Stimulated activated CD8-positive, alpha-beta memory T cell treated with anti-CD3 and anti-CD28 coated beads, Interleukin-12 subunit alpha, Interleukin-12 subunit beta, amount 100 ng/mL, for 24 hours (primary cell): ENCODE results near the gene GSG1L.

Experiments used
- DNase-seq: peaks from one replicate; pipeline ENCODE4 v3.0.0-alpha.2; 2020; ENCODE audit errors: extremely low read depth

Gene GSG1L

GRCh38 chr16:28019218-28019617 lies 44.3 kb downstream of the GSG1L start:
- no peak for DNase-seq

- no peak for DNase-seq
These were observed 48.7 kb downstream of the GSG1L start for GRCh38 chr16:28014851-28015250.

GRCh38 chr16:28013878-28014277 lies 49.6 kb downstream of the GSG1L start:
- DNase-seq = no peak

GRCh38 chr16:28013392-28013791 lies 50.1 kb downstream of the GSG1L start:
- DNase-seq = no peak

GRCh38 chr16:28011971-28012445 lies 51.5 kb downstream of the GSG1L start:
- no peak for DNase-seq

- DNase-seq = no peak
These were observed 52.3 kb downstream of the GSG1L start for GRCh38 chr16:28011223-28011622.

GRCh38 chr16:28010671-28011070 lies 52.8 kb downstream of the GSG1L start:
- DNase-seq = no peak

GRCh38 chr16:28009586-28010373 lies 53.7 kb downstream of the GSG1L start:
- no peak for DNase-seq

- no peak for DNase-seq
These were observed 59.6 kb downstream of the GSG1L start for GRCh38 chr16:28003923-28004322.

GRCh38 chr16:28003021-28003865 lies 60.3 kb downstream of the GSG1L start:
- DNase-seq = no peak

- no peak for DNase-seq
These were observed 61.9 kb downstream of the GSG1L start for GRCh38 chr16:28001642-28002041.

- DNase-seq = no peak
These were observed 62.3 kb downstream of the GSG1L start for GRCh38 chr16:28001184-28001583.

- no peak for DNase-seq
These were observed 63.0 kb downstream of the GSG1L start for GRCh38 chr16:28000314-28001169.

- no peak for DNase-seq
These were observed 63.8 kb downstream of the GSG1L start for GRCh38 chr16:27999687-28000086.

GRCh38 chr16:27995378-27995777 lies 68.1 kb downstream of the GSG1L start:
- DNase-seq = no peak

- DNase-seq = no peak
These were observed 68.8 kb downstream of the GSG1L start for GRCh38 chr16:27994686-27995085.

GRCh38 chr16:27993587-27993986 lies 69.9 kb downstream of the GSG1L start:
- no peak for DNase-seq

GRCh38 chr16:27991876-27992275 lies 71.6 kb downstream of the GSG1L start:
- DNase-seq = no peak

- no peak for DNase-seq
These were observed 77.5 kb downstream of the GSG1L start for GRCh38 chr16:27985981-27986380.

GRCh38 chr16:27984121-27984520 lies 79.4 kb downstream of the GSG1L start:
- DNase-seq = no peak

- DNase-seq = no peak
These were observed 80.3 kb downstream of the GSG1L start for GRCh38 chr16:27983244-27983643.

GRCh38 chr16:27982184-27982583 lies 81.3 kb downstream of the GSG1L start:
- DNase-seq = no peak
